NCI-H345 (cell line): ENCODE measurements around the gene FAR2.
"Not testable (repeated sequence)": the region's sequence is repeated elsewhere in the genome, so short reads cannot be mapped to it uniquely, and the experiment has no call there.

Experiments
- DNase-seq: peaks from one replicate; lab custom pipeline; 2025; lab: John Stamatoyannopoulos, UW

FAR2 gene

GRCh38 chr12:29281371-29282005 is 132.4 kb downstream of the FAR2 start:
- DNase-seq, result no peak

DNA sequence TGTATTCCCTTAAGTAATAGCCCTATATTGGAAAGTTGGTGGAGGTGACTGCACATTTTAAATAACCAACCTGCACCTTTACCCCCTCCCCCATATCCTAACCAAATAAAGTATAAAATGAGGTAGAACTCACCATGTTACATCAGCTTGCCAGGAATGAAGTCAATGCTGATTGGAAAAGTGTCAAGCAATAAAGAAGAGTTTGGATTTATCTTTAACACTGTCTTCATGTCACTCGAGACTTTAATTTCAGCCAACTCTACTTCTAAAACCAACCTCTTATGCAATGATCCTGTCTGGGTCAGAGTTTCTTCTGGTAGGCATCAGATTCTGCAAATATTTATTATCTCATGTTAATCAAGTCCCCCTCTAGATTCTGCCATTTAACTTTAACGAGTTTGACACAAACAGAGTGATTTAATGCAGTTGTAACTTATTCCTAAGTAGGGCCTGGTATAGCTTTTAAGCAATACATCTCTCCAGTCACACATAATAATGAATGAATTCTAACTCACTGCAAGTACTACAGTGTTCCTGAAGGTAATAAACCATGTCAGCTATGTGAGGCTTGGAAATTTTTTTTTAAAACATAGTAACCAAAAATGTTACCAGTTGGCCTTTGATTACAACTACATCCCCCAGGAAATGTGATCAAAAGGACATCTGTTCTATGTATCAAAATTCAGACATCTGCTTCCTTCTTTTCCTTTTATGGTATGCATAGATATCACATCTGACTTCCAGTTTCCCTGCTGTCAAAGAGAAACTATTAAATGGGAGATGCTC is 133.1 kb downstream of the FAR2 start:
- DNase-seq, result no peak

- DNase-seq, result no peak
These were observed 135.1 kb downstream of the FAR2 start for GRCh38 chr12:29283969-29284700.

DNA sequence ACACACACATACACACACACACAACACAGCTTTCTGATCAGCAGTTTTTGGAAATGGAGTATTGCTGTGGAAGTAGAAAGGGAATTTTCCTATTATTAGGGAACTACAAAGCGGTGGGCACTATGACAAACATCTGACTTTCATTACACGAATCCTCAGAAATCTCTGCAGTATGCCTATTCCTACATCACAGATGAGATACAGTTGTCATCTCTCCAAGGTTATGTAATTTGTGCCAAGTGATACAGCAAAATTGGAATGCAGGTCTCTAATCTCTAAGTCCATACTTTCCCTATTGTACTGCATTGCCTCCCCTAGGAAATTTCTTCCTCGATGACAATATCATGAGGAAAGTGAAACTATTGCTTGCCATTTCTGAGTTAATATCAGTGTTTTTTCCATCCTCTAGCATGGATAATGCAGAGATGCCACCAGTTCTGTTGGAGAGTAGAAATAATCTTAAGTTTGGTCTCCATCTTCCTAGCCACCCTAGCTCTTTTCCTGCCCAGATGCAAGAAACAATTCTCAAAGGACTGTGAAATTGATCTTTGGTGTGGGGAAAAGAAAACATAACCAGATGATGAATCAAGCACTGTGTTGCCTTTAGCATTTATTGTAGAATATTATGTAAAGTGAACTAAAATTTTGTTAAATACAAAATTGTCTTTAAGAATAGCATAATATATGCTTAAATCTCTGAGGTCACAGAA is 137.2 kb downstream of the FAR2 start:
- no peak for DNase-seq

DNA sequence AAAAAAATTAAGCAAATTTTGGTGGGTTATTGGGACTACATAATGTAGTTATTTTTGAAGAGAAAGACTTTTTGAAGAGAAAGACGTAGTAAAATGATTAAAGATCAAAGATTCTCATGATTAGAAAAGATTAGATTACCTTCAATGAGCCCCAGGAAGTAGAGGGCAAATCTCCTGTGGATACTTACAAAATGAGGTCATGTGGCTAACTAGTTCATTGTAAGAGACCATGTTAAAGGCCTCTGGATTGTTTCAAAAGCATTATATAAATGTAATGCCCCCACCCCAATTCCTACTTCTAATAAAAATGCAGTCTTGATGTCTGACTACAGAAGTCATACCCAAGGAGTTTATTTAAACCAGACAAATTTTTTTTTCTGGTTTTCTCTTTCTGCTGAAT is 138.5 kb downstream of the FAR2 start:
- no peak for DNase-seq

DNA sequence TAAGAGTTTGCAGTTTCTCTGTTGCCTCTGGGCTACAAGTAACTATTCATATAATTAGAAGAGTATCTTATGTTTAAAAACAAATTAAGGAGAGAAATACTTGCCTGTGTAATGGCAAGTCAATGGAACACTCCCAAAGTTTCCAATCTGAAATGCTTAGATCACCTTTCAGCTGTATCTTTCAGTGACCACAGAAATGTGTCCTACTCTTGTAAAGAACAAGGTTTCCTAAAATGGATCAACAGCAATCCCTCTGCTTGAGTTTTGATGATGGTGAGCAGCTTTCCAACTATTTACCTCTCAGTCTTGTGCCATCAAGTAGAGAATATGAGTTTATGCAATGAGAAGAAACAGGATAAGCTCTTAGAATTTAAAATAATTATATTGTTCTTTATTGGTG is 139.0 kb downstream of the FAR2 start:
- no peak for DNase-seq

DNA sequence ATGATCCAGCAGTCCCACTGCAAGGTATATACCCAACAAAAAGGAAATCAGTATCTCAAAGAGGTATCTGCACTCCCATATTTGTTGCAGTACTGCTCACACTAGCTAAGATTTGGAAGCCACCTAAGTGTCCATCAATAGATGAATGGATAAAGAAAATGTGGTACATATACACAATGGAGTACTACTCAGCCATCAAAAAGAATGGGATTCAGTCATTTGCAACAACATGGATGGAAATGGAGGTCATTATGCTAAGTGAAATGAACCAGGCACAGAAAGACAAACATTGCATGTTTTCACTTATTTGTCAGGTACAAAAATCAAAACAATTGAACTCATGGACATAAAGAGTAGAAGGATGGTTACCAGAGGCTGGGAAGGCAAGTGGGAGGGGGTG is 141.4 kb downstream of the FAR2 start:
- not testable (repeated sequence) for DNase-seq

- DNase-seq, result no peak
These were observed 142.1 kb downstream of the FAR2 start for GRCh38 chr12:29291226-29291625.

DNA sequence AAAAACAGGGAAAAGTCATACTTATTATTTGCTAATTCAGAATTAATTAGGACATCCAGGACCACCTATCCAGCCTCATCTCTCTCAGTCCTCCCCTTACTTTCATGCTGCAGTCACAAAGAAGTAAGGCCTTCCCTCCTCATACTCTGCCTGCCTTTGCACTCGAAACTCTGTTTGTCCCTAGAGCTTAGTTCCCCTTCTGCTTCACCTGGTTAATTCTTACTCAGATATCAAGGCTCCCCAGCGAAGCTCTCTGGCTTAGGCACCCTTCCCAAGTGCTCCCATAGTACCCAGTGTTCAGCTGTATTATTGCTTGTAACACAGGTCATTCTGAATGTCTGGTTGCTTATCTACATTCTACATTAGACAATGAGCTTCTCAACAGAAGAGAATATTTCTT is 150.6 kb downstream of the FAR2 start:
- no peak for DNase-seq

DNA sequence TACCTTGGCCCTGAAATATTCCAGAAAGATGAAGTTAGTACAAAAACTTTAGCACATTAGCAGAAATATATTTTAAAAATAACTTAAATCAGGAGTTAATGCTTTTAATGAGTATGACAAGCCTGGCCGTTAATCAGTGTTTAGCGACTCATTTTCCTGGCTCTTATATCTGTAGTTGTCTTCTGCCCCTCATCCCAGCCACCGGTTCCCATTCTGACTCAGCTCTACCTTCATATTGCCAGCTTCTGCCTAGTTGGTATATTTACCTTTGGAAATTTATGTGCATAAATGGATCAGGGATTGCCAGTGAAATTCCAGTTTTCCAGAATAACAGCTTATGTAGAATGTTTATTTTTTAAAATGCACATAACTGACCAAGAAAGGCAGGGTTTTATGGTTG is 152.0 kb downstream of the FAR2 start:
- DNase-seq, result no peak

DNA sequence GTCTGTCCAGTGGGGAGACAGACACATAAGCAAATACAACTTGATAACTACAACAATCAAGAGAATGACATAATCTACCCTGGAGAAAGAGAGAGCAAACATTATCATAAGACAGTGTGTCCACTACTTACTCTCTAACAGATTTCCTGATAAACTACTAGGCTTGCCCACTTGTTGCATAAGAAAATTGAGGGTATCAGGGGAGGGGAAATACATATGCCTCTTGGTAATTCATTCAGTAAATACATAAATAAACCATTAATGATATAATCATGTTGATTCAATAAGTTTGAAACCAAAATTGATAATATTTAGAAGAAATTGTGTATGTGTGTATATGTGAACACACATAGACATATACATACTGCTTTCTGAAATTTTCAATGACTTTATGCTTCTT is 155.3 kb downstream of the FAR2 start:
- no peak for DNase-seq

DNA sequence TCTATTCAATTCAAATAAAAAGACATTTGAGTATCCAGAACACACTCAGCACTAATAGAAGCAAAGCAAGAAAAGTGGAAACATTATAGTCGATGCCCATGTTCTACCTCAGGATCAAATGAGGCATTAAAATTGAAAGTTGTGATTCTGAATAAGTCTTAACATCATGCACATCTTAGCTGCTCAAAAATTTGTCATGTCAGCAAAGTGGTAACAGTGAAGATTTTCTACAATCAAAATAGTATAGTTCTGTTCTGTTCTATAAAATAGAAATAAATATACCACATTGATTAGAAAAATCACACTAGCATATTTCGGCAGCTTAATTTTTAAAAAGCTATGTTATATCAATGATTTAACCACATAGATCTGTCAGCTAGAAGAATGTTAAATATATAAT is 157.2 kb downstream of the FAR2 start:
- DNase-seq, result no peak

- DNase-seq, result no peak
These were observed 157.6 kb downstream of the FAR2 start for GRCh38 chr12:29306682-29307081.

GRCh38 chr12:29309320-29309902 is 160.3 kb downstream of the FAR2 start:
- no peak for DNase-seq

GRCh38 chr12:29310899-29311298 is 161.8 kb downstream of the FAR2 start:
- DNase-seq, result no peak

- DNase-seq, result no peak
These were observed 165.3 kb downstream of the FAR2 start for GRCh38 chr12:29314416-29314815.

GRCh38 chr12:29316752-29317151 is 167.7 kb downstream of the FAR2 start:
- no peak for DNase-seq

- peak; percentile 75 for DNase-seq
These were observed 168.7 kb downstream of the FAR2 start for GRCh38 chr12:29317556-29318363.

- no peak for DNase-seq
These were observed 171.4 kb downstream of the FAR2 start for GRCh38 chr12:29320295-29321085.

DNA sequence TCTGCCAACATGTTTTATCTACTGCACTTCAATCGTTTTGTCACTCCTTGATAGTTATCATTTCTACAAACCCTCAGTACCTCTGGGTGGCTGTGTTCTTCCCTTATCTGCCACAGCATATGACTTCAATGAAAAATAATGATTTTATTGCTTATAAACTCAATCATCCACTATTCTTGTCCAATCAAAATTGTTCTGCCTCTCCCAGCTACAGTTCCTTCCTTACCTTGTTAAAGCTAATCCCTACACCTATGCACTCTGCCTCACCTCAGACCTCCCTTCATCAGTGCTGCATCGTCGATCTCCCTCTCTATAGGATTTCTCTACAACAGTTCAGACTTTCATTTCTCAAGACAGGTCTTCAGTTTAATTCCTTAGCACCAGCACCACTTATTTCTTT is 173.1 kb downstream of the FAR2 start:
- DNase-seq, result no peak
